ENCODE results near the gene RIIAD1.
"Not testable (repeated sequence)": the region's sequence is repeated elsewhere in the genome, so short reads cannot be mapped to it uniquely, and the experiment has no call there.

The RIIAD1 gene

DNA sequence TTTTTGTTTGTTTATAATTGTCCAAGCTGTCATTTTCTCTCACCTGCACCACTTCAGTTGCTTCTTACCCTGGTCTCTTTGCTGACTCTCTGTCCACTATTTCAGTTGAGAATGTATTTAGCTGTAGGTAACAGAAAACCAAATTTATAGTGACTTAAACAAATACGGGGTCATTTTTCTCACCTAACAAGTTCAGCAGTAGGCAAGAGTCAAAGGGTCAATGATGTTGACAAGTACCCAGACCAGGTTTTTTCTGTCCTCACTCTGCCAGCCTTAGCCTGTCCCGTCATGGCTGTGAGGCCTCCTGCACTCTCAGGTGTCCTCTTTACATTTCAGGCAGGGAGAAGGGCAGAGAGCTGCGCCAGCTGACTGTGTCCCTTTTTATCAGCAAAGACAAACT is 11.8 kb downstream of the RIIAD1 start:
- in situ Hi-C loops (cut with HindIII; ENCODE audit: low sequenced_read_pairs), result no loop called here
- DNase-seq (ENCODE audit: low read depth, low spot score), result no peak
- H3K4me3 ChIP-seq (ENCODE audit: low read depth, low read length), result no peak overlapping the region
- TF ChIP-seq, protein P1, sequence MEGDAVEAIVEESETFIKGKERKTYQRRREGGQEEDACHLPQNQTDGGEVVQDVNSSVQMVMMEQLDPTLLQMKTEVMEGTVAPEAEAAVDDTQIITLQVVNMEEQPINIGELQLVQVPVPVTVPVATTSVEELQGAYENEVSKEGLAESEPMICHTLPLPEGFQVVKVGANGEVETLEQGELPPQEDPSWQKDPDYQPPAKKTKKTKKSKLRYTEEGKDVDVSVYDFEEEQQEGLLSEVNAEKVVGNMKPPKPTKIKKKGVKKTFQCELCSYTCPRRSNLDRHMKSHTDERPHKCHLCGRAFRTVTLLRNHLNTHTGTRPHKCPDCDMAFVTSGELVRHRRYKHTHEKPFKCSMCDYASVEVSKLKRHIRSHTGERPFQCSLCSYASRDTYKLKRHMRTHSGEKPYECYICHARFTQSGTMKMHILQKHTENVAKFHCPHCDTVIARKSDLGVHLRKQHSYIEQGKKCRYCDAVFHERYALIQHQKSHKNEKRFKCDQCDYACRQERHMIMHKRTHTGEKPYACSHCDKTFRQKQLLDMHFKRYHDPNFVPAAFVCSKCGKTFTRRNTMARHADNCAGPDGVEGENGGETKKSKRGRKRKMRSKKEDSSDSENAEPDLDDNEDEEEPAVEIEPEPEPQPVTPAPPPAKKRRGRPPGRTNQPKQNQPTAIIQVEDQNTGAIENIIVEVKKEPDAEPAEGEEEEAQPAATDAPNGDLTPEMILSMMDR (IDR thresholded peaks at IDR 0.05; ENCODE audit: low read depth, low read length), result no peak

GRCh38 chr1:151733995-151734394 is 12.7 kb downstream of the RIIAD1 start:
- in situ Hi-C loops (cut with HindIII; ENCODE audit: low sequenced_read_pairs); H3K4me3 ChIP-seq (ENCODE audit: low read depth, low read length); DNase-seq (ENCODE audit: low read depth, low spot score): not testable (repeated sequence)

- in situ Hi-C loops (cut with HindIII; ENCODE audit: low sequenced_read_pairs), result no loop called here
- TF ChIP-seq, protein P1 (IDR thresholded peaks at IDR 0.05; ENCODE audit: low read depth, low read length), result no peak
- no peak overlapping the region for H3K4me3 ChIP-seq (ENCODE audit: low read depth, low read length)
- no peak for DNase-seq (ENCODE audit: low read depth, low spot score)
Observed at GRCh38 chr1:151737026-151737425, 15.7 kb downstream of the RIIAD1 start.

- no peak overlapping the region for H3K4me3 ChIP-seq (ENCODE audit: low read depth, low read length)
- in situ Hi-C loops (cut with HindIII; ENCODE audit: low sequenced_read_pairs), result no loop called here
Observed at GRCh38 chr1:151737479-151737878, 16.2 kb downstream of the RIIAD1 start.

DNA sequence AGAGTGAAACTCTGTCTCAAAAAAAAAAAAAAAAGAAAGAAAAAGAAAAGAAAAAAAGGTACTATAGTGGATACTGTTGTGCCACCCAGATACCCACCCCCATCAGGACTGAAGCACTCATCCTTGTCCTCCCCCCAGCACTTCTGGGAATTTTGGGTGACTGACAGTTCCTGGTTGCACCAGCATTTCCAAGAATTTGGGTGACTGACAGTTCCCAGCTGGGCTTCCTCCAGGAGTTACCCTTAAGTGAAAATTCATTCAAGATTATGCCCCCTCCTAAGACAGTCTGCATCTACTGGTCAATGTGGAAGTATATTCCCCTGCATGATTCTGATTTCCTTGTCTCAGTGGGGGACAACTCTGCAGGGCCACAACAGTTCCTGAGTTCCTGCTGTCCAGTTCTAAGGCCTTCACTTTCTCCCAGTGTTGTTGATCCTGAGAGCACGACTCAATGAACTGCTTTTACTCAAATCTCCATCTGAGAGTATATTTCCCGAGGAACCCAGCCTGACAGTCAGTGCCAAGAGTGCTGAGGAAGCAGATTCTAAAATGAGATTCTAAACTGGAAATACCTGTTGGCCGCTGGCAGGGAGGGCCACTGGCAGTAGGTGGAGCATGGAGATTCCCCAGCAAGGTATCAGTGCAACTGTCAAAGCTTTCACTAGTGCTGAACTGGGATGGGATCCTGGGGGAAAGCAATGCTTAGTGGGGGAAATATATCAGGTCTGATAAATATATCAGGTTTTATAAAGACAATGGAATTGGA is 18.5 kb downstream of the RIIAD1 start:
- DNase-seq (ENCODE audit: low read depth, low spot score), result no peak
- TF ChIP-seq, protein P1 (IDR thresholded peaks at IDR 0.05; ENCODE audit: low read depth, low read length), result no peak

More at GRCh38 chr1:151737479-151737878, 16.2 kb downstream of the RIIAD1 start:
- no peak for DNase-seq (ENCODE audit: low read depth, low spot score)
- TF ChIP-seq, protein P1 (IDR thresholded peaks at IDR 0.05; ENCODE audit: low read depth, low read length), result no peak

GRCh38 chr1:151741516-151741915 is 20.2 kb downstream of the RIIAD1 start:
- TF ChIP-seq, protein P1 (IDR thresholded peaks at IDR 0.05; ENCODE audit: low read depth, low read length), result no peak
- no peak for DNase-seq (ENCODE audit: low read depth, low spot score)
- H3K4me3 ChIP-seq (ENCODE audit: low read depth, low read length), result no peak overlapping the region
- in situ Hi-C loops (cut with HindIII; ENCODE audit: low sequenced_read_pairs), result no loop called here

More for the DNA sequence above, 18.5 kb downstream of the RIIAD1 start:
- in situ Hi-C loops (cut with HindIII; ENCODE audit: low sequenced_read_pairs), result no loop called here
- no peak overlapping the region for H3K4me3 ChIP-seq (ENCODE audit: low read depth, low read length)

DNA sequence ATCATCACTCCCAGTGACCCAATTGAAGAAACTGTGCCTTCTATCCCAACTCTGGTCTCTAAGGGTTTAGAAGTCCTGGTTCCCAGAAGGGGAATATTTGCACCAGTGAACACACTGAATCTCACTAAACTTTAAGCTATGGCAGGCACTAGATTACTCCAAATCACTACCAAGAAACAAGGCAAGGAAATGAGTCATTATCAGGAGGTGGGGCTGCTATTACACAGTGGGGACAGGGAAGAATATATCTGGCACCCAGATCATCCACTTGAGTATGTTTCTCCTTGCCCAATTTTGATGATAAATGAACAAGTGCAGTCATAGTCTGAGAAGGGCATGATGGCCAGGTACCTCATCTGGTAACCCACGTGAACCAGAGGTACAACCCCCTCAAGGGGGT is 35.0 kb downstream of the RIIAD1 start:
- peak; percentile 3 for DNase-seq (ENCODE audit: low read depth, low spot score)
- H3K4me3 ChIP-seq (ENCODE audit: low read depth, low read length), result no peak overlapping the region
- TF ChIP-seq, protein P1 (IDR thresholded peaks at IDR 0.05; ENCODE audit: low read depth, low read length), result no peak
- in situ Hi-C loops (cut with HindIII; ENCODE audit: low sequenced_read_pairs), result no loop called here

Measured in astrocyte of the spinal cord (primary cell).